Endothelial cell of umbilical vein (primary cell): ENCODE measurements around the gene PARVA.

Source experiments
- EZH2 ChIP-seq: IDR thresholded peaks from 2 replicates; pipeline ENCODE4 v1.6.1; 2012; ENCODE audit warnings: borderline replicate concordance, low read depth, mild to moderate bottlenecking, moderate library complexity, low read length, inconsistent platforms; ENCODE audit not compliant: severe bottlenecking
- POLR2AphosphoS5 ChIP-seq: IDR thresholded peaks from 2 replicates; pipeline ENCODE4 v1.6.1; 2012; ENCODE audit warnings: low read depth, mild to moderate bottlenecking, control low read depth, low read length, moderate library complexity; ENCODE audit not compliant: insufficient read depth

DNA sequence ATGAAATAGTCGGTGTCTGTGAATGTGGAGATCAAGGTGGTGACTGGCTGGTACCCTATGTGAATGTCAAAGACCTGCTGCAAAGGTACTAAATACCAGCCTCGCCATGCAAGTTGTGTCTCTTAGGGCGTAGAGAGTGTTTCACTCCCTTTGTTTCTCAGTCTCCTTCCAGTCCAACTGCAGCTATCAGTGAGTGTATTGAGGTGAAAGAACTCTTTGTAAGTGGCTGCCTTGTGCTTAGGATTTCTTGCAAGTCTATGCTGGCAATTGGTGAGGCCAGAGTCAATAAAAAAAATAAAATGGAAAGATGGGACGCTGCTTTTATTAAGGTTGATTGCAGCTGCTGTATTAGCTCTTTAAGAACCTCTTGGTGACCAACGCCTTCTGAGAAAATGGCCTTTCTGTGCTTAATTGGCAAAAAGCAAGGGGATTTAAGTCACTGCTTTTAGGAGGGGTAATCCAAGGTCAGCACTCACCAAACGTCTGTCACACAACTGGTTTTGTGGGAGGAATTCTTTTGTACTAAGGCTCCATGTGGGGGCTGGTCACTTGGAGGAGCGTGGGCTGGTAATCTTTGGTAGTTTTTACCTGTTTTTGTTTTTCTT is 95.1 kb downstream of the PARVA start:
- TF ChIP-seq POLR2AphosphoS5 (no peak), EZH2 (no peak)
